Activated CD8-positive, alpha-beta memory T cell treated with anti-CD3 and anti-CD28 coated beads for 24 hours (primary cell): ENCODE data around the gene TCIRG1.
A peak's percentile ranks its signal among the peaks of the same experiment; 100 is the strongest.

Experiments used
- DNase-seq: peaks from one replicate; pipeline ENCODE4 v3.0.0-alpha.2; 2020

TCIRG1 gene

GRCh38 chr11:68099057-68099456, 60.2 kb downstream of the TCIRG1 start:
- no peak for DNase-seq

DNA sequence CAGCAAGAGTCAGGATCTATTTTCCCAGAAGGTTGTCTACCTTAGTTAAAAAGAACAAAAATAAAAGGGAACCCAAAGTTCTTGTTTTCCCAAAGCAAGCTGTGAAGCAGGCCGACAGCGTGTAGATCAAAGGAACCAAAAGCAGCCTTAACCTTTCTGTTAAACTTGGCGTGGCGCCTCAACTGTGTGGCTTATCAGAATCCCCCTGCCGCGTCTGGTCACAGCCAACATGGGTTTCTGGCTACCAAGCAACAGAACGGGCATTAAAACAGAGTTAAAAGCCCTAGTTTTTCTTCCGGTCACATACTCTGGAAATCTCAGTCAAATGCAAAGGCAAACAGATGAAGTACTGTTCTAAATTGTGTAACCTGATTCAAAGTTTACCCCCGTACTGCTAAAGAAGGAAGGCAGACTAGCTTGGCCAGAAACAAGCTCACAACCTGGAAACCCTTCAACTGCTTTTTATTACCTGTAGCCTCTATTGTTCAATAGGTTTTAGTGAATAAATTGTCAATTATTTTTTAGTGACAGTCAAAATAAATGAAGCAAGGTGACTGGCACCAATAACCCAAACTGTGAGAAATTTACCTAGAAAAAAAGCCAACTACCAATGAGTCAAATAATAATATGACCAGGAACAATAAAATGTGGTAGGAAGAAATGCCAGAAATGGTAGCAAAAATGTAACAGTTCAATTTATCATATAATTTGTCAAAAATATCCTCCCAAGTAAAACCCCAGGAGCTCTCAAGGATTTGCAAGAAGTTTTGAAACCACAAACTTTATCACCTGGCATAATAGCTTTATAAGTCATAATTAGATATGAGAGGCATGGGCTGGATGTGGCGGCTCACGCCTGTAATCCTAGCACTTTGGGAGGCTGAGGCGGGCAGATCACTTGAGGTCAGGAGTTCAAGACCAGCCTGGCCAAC, 60.9 kb downstream of the TCIRG1 start:
- peak; percentile 64 for DNase-seq
